OCI-LY7 (cell line): ENCODE measurements around the gene ZBTB32.

ENCODE experiments used
- EZH2phosphoT487 ChIP-seq: fragments of 200-600 bp; sonication (generic); IDR thresholded peaks from 2 replicates; pipeline ENCODE4 v1.6.1; 2018; ENCODE audit warnings: low read depth, borderline replicate concordance, mild to moderate bottlenecking, mixed run types, antibody characterized with exemption, low read length, moderate library complexity, mixed read lengths
- TF ChIP-seq, protein P1 (sequence below): fragments of 200-600 bp; sonication (generic); conservative IDR thresholded peaks from 2 replicates; pipeline ENCODE4 v1.5.1; 2014; ENCODE audit warnings: mild to moderate bottlenecking, antibody characterized with exemption, low read length, moderate library complexity, mixed read lengths

DNA sequence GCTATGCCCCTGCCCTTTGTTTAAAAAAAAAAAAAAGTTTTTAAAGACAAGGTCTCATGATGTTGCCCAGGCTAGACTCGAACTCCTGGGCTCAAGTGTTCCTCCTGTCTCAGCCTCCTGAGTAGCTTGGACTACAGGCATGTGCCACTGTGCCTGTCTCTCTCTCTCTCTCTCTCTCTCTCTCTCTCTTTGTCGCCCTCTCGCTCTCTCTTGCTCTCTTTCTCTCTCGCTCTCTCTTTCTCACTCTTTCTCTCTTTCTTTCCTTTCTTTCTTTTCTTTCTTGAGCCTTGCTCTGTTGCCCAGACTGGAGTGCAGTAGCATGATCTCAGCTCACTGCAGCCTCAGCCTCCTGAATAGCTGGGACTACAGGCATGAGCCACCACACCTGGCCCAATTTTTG is 48.8 kb upstream of the ZBTB32 start:
- TF ChIP-seq, protein P1, sequence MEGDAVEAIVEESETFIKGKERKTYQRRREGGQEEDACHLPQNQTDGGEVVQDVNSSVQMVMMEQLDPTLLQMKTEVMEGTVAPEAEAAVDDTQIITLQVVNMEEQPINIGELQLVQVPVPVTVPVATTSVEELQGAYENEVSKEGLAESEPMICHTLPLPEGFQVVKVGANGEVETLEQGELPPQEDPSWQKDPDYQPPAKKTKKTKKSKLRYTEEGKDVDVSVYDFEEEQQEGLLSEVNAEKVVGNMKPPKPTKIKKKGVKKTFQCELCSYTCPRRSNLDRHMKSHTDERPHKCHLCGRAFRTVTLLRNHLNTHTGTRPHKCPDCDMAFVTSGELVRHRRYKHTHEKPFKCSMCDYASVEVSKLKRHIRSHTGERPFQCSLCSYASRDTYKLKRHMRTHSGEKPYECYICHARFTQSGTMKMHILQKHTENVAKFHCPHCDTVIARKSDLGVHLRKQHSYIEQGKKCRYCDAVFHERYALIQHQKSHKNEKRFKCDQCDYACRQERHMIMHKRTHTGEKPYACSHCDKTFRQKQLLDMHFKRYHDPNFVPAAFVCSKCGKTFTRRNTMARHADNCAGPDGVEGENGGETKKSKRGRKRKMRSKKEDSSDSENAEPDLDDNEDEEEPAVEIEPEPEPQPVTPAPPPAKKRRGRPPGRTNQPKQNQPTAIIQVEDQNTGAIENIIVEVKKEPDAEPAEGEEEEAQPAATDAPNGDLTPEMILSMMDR, result no peak
- no peak for TF ChIP-seq EZH2phosphoT487
